ENCODE measurements around the gene SUPT3H. TPM values are rescaled to one million over a fixed set of nuclear protein-coding genes. Genes with fewer than 3 reads are reported as not detected.

SUPT3H gene
- total RNA-seq, 1 donor from 2014 or later: 14.8 TPM

DNA sequence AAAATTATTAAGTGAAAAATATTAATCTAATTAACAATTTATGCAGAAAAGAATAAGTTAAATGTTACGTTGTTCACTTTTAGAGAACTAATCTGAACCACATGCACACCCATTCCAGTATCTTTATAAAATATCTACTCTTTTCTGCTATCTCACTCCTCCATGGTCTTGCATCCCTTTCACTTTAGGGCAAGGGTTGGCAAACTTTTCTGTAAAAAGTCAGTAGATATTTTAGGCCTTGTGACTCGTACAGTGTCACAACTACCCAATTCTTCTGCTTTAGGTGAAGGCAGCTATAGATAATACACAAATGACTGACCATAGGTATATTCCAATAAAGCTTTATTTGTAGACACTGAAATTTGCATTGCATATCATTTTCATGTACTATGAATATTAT lies 39.7 kb upstream of the SUPT3H start:
- no peak overlapping the region for H3K27ac Mint-ChIP-seq
- no peaks in the 10 kb centered on the region for H3K9me3 Mint-ChIP-seq
- H3K4me1 Mint-ChIP-seq (ENCODE audit: low read depth): peaks cover 49% of the 10 kb centered on the region
- H3K27me3 Mint-ChIP-seq (ENCODE audit: low read depth): no peaks in the 10 kb centered on the region
- no peak overlapping the region for H3K4me3 Mint-ChIP-seq (ENCODE audit: low read depth)
- peaks cover 38% of the 10 kb centered on the region for H3K36me3 Mint-ChIP-seq (ENCODE audit: low read depth)
- intact Hi-C loops (cut with micrococcal nuclease): loop anchor here (2.0 to 5.0 kb wide), 4 partner anchors 210 to 775 kb away; no protein-coding TSS in a partner anchor
- no peak for DNase-seq (ENCODE audit: low spot score)

DNA sequence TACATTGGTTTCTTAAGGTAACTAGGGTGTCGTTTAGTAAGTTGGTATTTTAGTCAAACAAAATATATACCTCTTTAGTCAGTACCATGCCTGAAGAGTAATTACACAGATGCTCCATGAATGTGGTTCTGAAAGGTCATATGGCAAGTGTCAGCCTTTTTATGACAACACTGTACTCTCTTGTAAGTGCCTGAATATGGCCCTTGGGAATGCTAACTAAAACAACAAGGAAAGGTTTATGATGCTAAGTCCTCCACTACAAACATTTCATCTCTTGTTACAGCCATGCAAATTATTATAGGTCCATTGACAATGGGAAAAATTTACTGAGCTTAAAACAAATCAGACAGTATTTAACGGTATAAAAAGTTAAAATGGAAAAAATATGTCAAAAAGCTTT lies 39.0 kb upstream of the SUPT3H start:
- no peak for DNase-seq (ENCODE audit: low spot score)
- peaks cover 49% of the 10 kb centered on the region for H3K4me1 Mint-ChIP-seq (ENCODE audit: low read depth)
- peak overlapping the region; percentile 51 for H3K27ac Mint-ChIP-seq
- H3K4me3 Mint-ChIP-seq (ENCODE audit: low read depth): no peak overlapping the region
- no peaks in the 10 kb centered on the region for H3K27me3 Mint-ChIP-seq (ENCODE audit: low read depth)
- H3K36me3 Mint-ChIP-seq (ENCODE audit: low read depth): peaks cover 33% of the 10 kb centered on the region
- intact Hi-C loops (cut with micrococcal nuclease): loop anchor here (2.0 to 5.0 kb wide), 4 partner anchors 209 to 774 kb away; no protein-coding TSS in a partner anchor
- H3K9me3 Mint-ChIP-seq: no peaks in the 10 kb centered on the region

DNA sequence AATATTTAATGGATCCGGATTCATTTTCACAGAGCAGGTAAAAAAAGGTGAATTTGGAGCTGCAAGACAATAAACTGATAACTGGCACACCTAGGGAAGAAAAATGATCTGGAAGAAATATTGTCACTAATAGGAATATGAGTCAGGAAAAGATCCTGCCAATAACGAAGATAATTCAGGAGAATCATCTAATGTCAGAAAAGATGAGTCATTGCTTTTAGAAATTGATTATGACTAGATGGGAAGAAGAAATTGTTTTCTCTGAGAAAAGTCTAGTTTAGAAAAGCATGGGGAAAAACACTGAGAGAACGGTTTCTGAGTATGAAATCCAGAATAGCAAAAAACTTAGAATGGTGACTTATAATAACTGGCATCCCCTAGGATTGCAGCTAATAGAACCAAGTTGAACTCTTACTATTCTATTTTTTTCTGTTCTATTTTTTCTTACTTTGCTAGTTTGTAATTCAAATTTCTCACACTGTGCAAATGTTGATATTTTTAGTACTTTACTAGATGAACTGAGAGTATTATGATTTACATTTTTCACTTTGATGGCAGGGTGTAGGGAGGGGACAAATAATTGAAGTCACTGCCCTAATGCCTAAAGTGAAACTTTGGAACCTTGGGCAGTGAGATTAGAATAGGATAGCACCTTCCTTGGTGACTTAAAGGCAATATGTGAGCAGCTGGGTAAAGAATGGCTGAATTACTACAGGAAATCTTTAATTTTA lies 38.2 kb upstream of the SUPT3H start:
- DNase-seq (ENCODE audit: low spot score): no peak
- no peaks in the 10 kb centered on the region for H3K9me3 Mint-ChIP-seq
- peak overlapping the region; percentile 51 for H3K27ac Mint-ChIP-seq
- intact Hi-C loops (cut with micrococcal nuclease): loop anchor here (2.0 to 5.0 kb wide), 4 partner anchors 209 to 774 kb away; no protein-coding TSS in a partner anchor
- H3K27me3 Mint-ChIP-seq (ENCODE audit: low read depth): no peaks in the 10 kb centered on the region
- H3K4me1 Mint-ChIP-seq (ENCODE audit: low read depth): peaks cover 49% of the 10 kb centered on the region
- peaks cover 26% of the 10 kb centered on the region for H3K36me3 Mint-ChIP-seq (ENCODE audit: low read depth)
- H3K4me3 Mint-ChIP-seq (ENCODE audit: low read depth): peak overlapping the region; percentile 7

DNA sequence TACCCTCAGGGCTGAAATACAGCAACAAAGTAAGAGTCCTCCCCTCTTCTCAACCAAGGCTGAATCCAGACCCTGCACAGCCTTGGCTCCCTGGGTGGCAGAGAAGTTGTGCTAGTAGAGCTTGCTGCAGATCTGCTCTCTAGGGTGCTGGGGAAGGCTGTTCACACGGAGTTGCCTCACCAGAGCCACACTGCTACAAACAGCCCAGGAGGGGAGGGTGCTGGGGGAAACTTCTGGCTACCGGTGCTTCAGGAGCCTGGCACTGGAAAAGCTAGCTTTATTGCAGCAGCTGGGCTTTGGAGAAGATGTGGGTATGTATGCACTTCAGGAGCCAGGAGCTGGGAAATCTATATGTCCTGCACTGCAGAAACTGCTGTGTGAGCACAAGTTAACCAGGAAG lies 37.6 kb upstream of the SUPT3H start:
- H3K27me3 Mint-ChIP-seq (ENCODE audit: low read depth): no peaks in the 10 kb centered on the region
- H3K27ac Mint-ChIP-seq: no peak overlapping the region
- intact Hi-C loops (cut with micrococcal nuclease): loop anchor here (5.0 kb wide), 3 partner anchors 208 to 773 kb away; no protein-coding TSS in a partner anchor
- peaks cover 21% of the 10 kb centered on the region for H3K36me3 Mint-ChIP-seq (ENCODE audit: low read depth)
- H3K4me1 Mint-ChIP-seq (ENCODE audit: low read depth): peaks cover 44% of the 10 kb centered on the region
- DNase-seq (ENCODE audit: low spot score): no peak
- H3K4me3 Mint-ChIP-seq (ENCODE audit: low read depth): peak overlapping the region; percentile 7
- H3K9me3 Mint-ChIP-seq: no peaks in the 10 kb centered on the region

DNA sequence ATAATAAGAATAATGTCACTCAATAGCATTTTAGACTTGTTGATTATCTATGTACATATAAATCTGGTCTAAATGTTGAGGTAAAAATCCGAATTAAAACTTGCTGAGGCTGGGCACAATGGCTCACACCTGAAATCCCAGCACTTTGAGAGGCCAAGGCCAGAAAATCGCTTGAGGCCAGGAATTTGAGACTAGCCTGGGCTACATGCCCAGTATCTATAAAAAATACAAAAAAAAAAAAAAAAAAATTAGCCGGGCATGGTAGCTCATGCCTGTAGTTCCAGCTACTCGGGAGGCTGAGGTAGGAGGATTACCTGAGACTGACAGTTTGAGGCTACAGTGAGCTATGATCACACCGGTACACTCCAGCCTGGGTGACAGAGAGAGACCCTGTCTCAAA lies 34.2 kb upstream of the SUPT3H start:
- Mint-ChIP-seq H3K27ac (no peak overlapping the region), H3K27me3 (ENCODE audit: low read depth) (no peaks in the 10 kb centered on the region), H3K36me3 (ENCODE audit: low read depth) (no peaks in the 10 kb centered on the region), H3K4me3 (ENCODE audit: low read depth) (no peak overlapping the region), H3K9me3 (no peaks in the 10 kb centered on the region), H3K4me1 (ENCODE audit: low read depth) (peaks cover 26% of the 10 kb centered on the region)
- intact Hi-C loops (cut with micrococcal nuclease): no loop called here
- no peak for DNase-seq (ENCODE audit: low spot score)

DNA sequence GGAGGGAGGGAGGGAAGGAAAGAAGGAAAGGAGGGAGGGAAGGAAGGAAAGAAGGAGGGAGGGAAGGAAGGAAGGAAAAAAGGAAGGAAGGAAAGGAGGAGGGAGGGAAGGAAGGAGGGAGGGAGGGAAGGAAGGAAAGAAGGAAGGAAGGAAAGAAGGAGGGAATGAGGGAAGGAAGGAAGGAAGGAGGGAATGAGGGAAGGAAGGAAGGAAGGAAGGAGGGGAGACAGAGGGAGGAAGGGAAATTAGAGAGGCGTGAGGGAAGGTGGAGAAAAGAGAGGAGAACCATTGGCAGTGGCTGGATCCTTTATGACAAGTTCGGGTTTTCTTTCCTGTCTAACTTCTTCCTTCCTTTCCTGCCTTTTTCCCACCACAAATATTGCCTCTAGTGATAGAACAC lies 22.3 kb upstream of the SUPT3H start:
- no peak overlapping the region for H3K27ac Mint-ChIP-seq
- H3K36me3 Mint-ChIP-seq (ENCODE audit: low read depth): no peaks in the 10 kb centered on the region
- no peaks in the 10 kb centered on the region for H3K9me3 Mint-ChIP-seq

DNA sequence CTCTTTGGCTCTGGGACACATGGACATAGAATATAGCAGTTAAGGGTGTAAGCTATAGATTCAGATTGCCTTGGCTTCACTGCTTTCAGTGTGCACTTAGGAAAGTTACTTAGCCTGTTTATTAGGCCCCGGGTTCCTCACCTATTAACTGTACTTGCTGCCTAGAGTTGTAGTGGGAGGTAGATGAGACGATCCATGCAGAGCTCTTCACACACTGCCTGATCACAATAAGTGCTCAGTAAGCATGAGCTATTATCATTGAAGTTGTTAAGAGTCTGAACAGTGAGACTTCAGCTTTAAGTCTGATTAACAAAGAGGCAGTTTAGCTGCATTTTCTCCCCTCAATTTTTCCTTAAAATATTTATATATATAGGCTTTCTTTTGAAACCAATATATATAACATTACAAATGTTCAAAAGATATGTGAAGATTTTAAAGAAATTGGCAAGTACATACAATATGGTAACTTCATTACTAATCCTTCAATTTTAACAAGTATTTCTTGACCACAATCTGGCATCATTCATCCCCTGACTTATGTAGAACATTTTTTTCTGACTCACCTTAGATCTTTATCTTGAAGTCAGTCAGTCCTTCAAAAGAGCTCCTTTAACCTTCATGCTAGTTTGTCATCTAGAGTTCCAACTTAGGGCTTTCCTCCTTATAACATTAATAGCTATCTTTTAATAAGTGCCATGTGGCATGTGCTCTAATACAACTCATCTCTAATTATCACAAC lies 20.5 kb upstream of the SUPT3H start:
- H3K4me3 Mint-ChIP-seq (ENCODE audit: low read depth): no peak overlapping the region
- H3K27ac Mint-ChIP-seq: no peak overlapping the region
- H3K9me3 Mint-ChIP-seq: peaks cover under 1% of the 10 kb centered on the region
- intact Hi-C loops (cut with micrococcal nuclease): no loop called here
- peaks cover 10% of the 10 kb centered on the region for H3K4me1 Mint-ChIP-seq (ENCODE audit: low read depth)
- H3K36me3 Mint-ChIP-seq (ENCODE audit: low read depth): peaks cover 8% of the 10 kb centered on the region
- no peak for DNase-seq (ENCODE audit: low spot score)
- H3K27me3 Mint-ChIP-seq (ENCODE audit: low read depth): peaks cover 2% of the 10 kb centered on the region

More for the DNA sequence above, 22.3 kb upstream of the SUPT3H start:
- no peak for DNase-seq (ENCODE audit: low spot score)
- peaks cover 2% of the 10 kb centered on the region for H3K27me3 Mint-ChIP-seq (ENCODE audit: low read depth)
- no peak overlapping the region for H3K4me3 Mint-ChIP-seq (ENCODE audit: low read depth)
- peaks cover 10% of the 10 kb centered on the region for H3K4me1 Mint-ChIP-seq (ENCODE audit: low read depth)
- intact Hi-C loops (cut with micrococcal nuclease): no loop called here

DNA sequence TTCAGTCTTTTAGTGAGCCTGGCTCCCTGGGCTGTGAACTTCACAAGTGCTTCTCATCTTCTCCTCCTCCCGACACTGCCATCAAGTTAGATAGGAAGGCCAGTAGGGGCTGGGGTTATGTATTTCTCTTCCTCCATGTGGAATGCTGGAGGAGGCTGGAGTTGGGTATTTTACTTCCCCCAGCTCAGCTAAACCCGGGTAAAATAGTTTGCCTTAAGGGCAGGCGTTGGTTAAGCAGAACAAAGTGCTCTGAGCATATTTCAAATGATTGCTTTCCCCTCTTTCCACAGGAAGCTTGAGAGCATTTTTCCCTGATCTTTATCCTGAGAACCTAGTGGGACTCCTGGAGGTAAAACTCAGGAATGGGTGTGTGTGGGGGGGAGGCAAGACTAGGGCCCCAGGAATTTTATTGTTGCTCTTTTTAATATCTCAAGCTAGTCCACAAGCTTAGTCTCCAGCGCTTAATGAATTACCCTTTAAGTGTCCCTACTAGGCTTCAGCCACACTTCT lies 16.9 kb upstream of the SUPT3H start:
- H3K4me3 Mint-ChIP-seq (ENCODE audit: low read depth): no peak overlapping the region
- peaks cover 25% of the 10 kb centered on the region for H3K9me3 Mint-ChIP-seq
- H3K27me3 Mint-ChIP-seq (ENCODE audit: low read depth): no peaks in the 10 kb centered on the region
- H3K27ac Mint-ChIP-seq: no peak overlapping the region
- peaks cover 10% of the 10 kb centered on the region for H3K4me1 Mint-ChIP-seq (ENCODE audit: low read depth)
- no peak for DNase-seq (ENCODE audit: low spot score)
- intact Hi-C loops (cut with micrococcal nuclease): no loop called here
- peaks cover 22% of the 10 kb centered on the region for H3K36me3 Mint-ChIP-seq (ENCODE audit: low read depth)

DNA sequence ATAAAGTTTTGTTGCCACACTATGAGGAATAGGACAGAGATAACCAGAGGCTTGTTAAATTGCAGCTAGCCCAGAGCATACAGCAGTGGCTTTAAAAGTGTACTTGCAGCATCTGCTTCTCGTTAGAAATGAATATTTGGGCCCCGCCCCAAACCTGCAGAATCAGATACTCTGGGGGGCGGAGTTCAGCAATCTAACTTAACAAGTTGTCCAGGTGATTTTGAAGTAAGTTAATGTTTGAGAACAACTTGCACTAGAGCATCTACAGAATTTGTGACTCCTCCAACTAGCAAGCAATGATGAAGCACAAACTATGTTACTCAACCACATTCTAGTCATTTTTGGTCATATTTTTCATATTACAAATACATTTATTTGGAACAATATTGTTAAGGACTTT lies 10.6 kb upstream of the SUPT3H start:
- DNase-seq (ENCODE audit: low spot score): no peak
- H3K36me3 Mint-ChIP-seq (ENCODE audit: low read depth): peaks cover 14% of the 10 kb centered on the region
- intact Hi-C loops (cut with micrococcal nuclease): no loop called here
- H3K27me3 Mint-ChIP-seq (ENCODE audit: low read depth): no peaks in the 10 kb centered on the region
- no peaks in the 10 kb centered on the region for H3K4me1 Mint-ChIP-seq (ENCODE audit: low read depth)
- H3K27ac Mint-ChIP-seq: no peak overlapping the region
- no peak overlapping the region for H3K4me3 Mint-ChIP-seq (ENCODE audit: low read depth)
- H3K9me3 Mint-ChIP-seq: peaks cover 25% of the 10 kb centered on the region

DNA sequence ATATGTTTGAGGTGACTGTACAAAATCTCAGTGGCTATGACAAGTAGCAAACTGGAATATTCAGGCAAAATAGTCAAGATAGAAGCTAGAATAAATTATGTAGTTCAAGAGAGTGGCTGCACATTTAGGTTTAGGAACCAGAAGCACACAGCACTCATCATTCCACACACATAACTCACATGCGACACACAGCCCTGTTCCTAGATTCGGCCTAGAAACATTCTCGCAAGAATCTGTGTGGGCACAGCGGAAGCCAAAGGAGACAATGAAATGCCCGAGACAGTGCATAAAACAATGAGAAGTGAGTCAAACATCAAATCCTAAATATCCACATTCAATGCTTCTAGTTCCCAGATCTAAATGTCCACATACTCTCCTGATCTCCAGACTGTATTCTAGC lies 9.5 kb upstream of the SUPT3H start:
- no peak for DNase-seq (ENCODE audit: low spot score)
- Mint-ChIP-seq H3K4me3 (ENCODE audit: low read depth) (no peak overlapping the region), H3K27me3 (ENCODE audit: low read depth) (no peaks in the 10 kb centered on the region), H3K27ac (no peak overlapping the region), H3K36me3 (ENCODE audit: low read depth) (peaks cover 10% of the 10 kb centered on the region), H3K4me1 (ENCODE audit: low read depth) (no peaks in the 10 kb centered on the region), H3K9me3 (peaks cover 16% of the 10 kb centered on the region)
- intact Hi-C loops (cut with micrococcal nuclease): no loop called here

DNA sequence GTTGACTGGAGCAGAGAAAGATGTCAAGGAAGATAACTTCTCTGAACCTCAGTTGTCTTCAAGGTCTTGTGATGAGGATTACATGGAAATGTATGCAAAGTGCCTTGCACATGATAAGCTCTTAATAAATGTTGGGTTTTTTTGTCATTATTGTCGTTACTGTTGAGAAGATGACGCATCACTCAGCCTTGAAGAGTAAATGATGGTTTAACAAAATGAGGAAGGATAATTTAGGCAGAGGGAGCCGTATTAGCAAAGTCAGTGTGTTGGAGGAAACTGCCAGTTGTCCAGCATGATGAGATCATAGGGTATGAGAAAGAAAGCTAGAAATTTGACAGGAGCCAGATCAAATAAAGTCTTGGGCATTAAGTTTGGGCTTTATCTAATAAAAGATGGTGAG lies 8.8 kb upstream of the SUPT3H start:
- Mint-ChIP-seq H3K36me3 (ENCODE audit: low read depth) (peaks cover 9% of the 10 kb centered on the region), H3K4me1 (ENCODE audit: low read depth) (no peaks in the 10 kb centered on the region), H3K9me3 (peaks cover 13% of the 10 kb centered on the region), H3K4me3 (ENCODE audit: low read depth) (no peak overlapping the region), H3K27me3 (ENCODE audit: low read depth) (no peaks in the 10 kb centered on the region), H3K27ac (no peak overlapping the region)
- intact Hi-C loops (cut with micrococcal nuclease): no loop called here
- DNase-seq (ENCODE audit: low spot score): no peak

DNA sequence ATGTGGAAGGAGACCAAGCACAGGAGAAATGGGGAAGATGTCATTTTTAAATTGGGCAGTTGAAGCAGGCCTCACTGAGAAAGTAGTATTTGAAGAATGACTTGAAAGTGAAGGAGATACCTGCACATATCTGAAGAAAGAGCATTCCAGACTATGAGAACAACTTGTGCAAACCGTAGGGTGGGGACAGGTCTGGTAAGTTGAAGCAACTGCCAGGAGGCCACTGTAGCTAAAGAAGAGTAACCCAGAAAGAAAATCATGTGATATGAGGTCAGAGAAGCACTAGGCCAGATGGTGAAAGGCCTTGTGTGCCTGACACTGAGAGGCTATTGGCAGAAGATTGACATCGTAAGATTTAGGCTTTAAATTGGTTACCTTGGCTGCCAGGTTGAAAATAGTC lies 4.7 kb upstream of the SUPT3H start:
- no peaks in the 10 kb centered on the region for H3K9me3 Mint-ChIP-seq
- H3K27me3 Mint-ChIP-seq (ENCODE audit: low read depth): no peaks in the 10 kb centered on the region
- H3K27ac Mint-ChIP-seq: no peak overlapping the region
- peaks cover 6% of the 10 kb centered on the region for H3K36me3 Mint-ChIP-seq (ENCODE audit: low read depth)
- no peak overlapping the region for H3K4me3 Mint-ChIP-seq (ENCODE audit: low read depth)
- no peak for DNase-seq (ENCODE audit: low spot score)
- peaks cover 6% of the 10 kb centered on the region for H3K4me1 Mint-ChIP-seq (ENCODE audit: low read depth)
- intact Hi-C loops (cut with micrococcal nuclease): no loop called here
